Measurements from ENCODE around the gene ISLR.
A peak's percentile ranks its signal among the peaks of the same experiment; 100 is the strongest.

ISLR gene

DNA sequence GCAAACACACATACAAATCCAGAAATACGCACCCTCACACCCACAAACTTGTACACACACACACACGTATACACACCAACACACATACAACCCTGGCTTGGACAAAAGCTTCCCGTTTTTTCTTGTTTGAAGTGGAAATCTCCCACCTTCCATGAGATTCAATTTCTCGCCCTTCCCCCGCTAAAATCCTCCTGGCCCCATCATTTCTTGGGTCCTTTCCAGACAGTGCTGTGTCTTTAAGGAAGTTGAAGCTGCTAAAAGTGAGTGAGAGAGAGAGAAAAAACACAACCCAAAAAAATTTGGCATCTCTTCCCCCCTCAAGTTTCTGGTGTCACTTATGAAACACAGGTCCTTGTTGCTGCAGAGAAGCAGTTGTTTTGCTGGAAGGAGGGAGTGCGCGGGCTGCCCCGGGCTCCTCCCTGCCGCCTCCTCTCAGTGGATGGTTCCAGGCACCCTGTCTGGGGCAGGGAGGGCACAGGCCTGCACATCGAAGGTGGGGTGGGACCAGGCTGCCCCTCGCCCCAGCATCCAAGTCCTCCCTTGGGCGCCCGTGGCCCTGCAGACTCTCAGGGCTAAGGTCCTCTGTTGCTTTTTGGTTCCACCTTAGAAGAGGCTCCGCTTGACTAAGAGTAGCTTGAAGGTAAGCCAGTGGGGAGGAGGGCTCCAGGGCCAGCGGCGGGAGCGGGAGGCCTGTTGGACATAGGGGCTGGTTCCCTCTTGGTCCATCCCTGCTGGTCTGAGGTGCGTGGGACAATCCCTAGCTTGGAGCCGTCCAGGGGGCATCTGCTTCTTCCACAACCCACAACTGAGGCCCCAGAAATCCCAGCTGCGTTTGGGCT is at the start of gene ISLR:
Gene ISLR, plus strand, starts transcription at position 331 of the 839 bp plus-strand sequence. CDS start 1,149 bp downstream, outside the sequence.
- no peak for DNase-seq (ENCODE audit: low read depth in 2 of 2)

DNA sequence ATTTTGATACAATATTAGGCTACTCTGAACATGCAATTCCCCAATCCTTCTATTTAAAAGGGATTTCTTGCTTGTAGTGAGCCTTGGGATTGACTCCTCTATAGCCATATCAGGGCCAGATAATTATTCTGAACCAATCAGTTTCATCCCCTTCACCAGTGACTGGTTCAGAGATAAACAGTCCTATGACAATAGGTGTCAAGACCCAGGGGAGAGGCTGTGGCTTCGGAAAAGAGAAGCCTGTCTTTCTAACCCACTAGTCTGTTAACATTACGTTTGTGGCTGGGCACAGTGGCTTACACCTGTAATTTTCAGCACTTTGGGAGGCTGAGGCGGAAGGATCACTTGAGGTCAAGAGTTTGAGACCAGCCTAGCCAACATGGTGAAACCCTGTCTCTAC is 49.3 kb upstream of the ISLR start:
- no peak for DNase-seq (ENCODE audit: low read depth in 2 of 2)

DNA sequence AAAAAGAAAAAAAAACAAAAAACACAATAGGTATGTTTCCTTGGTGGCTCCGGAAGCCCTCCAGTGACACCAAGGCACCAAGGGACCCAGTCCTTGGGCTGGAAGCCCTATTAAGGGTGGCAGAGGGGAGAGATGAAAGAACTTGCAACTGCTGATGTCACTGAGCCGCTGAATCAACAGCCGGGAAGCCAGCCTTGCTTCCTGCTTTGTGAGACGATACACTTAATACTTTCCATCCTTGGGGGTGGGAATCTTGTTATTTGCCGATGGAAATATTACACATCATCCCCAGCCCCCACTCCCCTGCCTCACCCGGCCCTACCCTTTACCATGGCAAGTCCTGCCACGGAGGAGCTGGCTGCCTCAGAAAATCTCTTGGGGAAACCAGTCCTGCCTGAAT is 48.8 kb upstream of the ISLR start:
- DNase-seq (ENCODE audit: low read depth in 2 of 2): no peak

- DNase-seq (ENCODE audit: low read depth in 2 of 2): peak; percentile 63 to 67
Observed at GRCh38 chr15:74127255-74127953, 46.1 kb upstream of the ISLR start.

- DNase-seq (ENCODE audit: low read depth in 2 of 2): no peak
Observed at GRCh38 chr15:74127954-74128784, 45.3 kb upstream of the ISLR start.

GRCh38 chr15:74128785-74129585 is 44.5 kb upstream of the ISLR start:
- no peak for DNase-seq (ENCODE audit: low read depth in 2 of 2)

GRCh38 chr15:74129586-74130154 is 43.8 kb upstream of the ISLR start:
- no peak for DNase-seq (ENCODE audit: low read depth in 2 of 2)

- no peak for DNase-seq (ENCODE audit: low read depth in 2 of 2)
Observed at GRCh38 chr15:74130155-74130848, 43.2 kb upstream of the ISLR start, which contains the start of gene ISLR2. Gene ISLR2, plus strand, starts transcription at chr15:74130586. Its CDS starts 2,169 bp downstream, at chr15:74132755.

DNA sequence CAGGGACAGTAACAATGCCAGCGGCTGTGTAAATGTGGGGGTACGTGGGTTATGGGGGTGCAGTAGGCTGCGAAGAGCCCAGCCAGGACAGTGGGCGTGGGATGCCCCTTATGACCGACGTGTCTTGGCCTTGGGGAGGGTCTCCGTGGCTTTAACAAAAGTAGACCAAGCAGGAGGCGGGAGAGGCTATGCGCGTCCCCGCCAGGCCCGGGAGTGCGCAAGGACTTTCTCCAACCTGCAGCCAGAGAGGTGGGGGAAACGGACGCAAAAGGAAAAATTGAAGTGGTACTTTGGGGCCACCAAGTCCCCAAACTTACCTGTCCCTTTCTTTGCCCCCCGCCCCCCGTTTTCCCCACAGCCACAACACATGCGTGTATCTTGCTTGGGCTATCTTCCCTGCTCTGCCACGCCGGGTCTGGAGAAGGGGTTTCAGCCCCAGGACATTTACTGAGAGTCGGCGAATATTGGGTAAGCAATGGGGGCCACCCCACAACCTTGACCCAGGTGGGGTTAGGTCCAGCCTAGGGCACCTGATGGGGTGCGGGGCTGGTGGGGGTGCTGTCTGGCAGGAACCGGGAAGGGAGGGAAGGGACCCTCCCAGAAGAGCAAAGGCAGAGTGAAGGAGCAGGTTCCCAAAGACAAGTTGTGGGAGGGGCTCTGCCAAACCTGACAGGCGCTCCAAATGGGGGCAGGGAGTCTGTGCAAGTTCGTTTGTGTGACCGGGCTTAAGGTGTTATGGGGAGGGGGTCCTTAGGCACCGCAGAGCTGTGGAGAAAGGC is 42.5 kb upstream of the ISLR start:
- no peak for DNase-seq (ENCODE audit: low read depth in 2 of 2)

DNA sequence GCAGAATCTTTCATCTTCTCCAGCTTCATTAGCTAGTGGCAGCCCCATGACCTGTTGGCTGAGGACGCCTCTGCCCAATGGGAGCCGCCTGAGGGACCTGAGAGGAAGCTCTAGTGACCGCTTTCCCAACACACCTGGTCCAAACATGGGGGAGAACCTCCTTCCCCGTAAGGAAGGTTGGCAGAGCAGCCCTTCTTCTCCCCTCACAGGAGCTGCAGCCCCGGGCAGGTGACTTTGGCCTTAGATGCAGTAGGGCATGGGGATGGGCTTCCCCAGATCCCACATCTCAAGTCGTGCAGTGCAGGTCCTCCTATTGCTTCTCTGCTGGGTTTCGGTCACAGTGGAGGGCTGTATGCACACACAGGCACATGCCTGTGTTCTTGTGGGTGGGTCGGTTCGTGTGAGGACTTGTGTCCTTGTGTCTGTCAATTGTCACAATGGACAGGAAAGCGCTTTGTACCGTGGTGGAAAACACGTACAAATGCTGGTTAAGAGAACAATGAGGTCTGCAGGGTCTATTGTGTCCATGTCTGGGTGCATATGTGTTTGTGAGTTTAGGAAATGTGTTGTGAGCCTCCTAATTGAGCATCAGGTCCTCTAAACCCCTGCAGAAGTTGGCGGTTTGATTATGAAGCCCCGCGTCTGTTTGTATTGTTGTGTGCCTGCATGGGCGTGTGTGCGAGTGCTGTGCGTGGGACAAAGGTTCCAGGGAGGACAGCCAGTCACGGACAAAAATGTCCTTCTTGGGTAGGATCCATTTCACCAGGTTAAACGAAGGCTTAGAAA is 41.7 kb upstream of the ISLR start:
- no peak for DNase-seq (ENCODE audit: low read depth in 2 of 2)

DNA sequence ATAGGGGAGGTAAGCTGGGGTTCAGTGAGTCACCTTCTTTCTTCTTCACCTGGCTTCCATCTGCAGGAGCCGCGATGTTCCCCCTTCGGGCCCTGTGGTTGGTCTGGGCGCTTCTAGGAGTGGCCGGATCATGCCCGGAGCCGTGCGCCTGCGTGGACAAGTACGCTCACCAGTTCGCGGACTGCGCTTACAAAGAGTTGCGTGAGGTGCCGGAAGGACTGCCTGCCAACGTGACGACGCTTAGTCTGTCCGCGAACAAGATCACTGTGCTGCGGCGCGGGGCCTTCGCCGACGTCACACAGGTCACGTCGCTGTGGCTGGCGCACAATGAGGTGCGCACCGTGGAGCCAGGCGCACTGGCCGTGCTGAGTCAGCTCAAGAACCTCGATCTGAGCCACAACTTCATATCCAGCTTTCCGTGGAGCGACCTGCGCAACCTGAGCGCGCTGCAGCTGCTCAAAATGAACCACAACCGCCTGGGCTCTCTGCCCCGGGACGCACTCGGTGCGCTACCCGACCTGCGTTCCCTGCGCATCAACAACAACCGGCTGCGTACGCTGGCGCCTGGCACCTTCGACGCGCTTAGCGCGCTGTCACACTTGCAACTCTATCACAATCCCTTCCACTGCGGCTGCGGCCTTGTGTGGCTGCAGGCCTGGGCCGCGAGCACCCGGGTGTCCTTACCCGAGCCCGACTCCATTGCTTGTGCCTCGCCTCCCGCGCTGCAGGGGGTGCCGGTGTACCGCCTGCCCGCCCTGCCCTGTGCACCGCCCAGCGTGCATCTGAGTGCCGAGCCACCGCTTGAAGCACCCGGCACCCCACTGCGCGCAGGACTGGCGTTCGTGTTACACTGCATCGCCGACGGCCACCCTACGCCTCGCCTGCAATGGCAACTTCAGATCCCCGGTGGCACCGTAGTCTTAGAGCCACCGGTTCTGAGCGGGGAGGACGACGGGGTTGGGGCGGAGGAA is 40.5 kb upstream of the ISLR start:
- no peak for DNase-seq (ENCODE audit: low read depth in 2 of 2)

- DNase-seq (ENCODE audit: low read depth in 2 of 2): no peak
Observed at GRCh38 chr15:74133694-74134386, 39.7 kb upstream of the ISLR start.

DNA sequence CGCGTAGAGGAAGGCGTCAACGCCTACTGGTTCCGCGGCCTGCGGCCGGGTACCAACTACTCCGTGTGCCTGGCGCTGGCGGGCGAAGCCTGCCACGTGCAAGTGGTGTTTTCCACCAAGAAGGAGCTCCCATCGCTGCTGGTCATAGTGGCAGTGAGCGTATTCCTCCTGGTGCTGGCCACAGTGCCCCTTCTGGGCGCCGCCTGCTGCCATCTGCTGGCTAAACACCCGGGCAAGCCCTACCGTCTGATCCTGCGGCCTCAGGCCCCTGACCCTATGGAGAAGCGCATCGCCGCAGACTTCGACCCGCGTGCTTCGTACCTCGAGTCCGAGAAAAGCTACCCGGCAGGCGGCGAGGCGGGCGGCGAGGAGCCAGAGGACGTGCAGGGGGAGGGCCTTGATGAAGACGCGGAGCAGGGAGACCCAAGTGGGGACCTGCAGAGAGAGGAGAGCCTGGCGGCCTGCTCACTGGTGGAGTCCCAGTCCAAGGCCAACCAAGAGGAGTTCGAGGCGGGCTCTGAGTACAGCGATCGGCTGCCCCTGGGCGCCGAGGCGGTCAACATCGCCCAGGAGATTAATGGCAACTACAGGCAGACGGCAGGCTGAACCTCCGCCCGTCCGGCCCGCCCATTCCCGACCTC is 39.0 kb upstream of the ISLR start:
- DNase-seq (ENCODE audit: low read depth in 2 of 2): no peak

DNA sequence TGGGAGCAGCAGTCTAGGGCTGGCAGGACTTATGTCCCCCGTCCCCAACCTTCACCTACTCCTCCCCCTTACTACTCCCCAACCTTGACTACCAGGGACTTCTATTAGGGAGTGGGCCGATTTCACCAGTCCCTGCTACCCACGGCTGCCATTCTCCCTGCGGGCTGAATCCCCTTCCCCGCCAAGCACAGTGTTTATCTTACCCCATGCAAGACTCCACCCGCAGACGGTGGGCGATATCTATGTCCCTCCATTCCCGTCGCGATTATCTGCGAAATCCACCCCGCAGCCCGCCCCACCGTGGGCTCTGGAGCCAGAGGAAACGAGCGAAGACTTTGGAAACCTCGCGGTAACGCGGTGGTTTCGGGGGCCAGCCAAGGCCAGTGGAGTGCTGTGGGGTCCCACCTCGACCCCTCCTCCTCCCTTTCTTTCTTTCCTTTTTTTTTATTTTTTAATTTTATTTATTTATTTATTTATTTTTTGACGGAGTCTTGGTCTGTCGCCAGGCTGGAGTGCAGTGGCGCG is 38.4 kb upstream of the ISLR start:
- DNase-seq (ENCODE audit: low read depth in 2 of 2): no peak

GRCh38 chr15:74136540-74136813 is 37.0 kb upstream of the ISLR start:
- no peak for DNase-seq (ENCODE audit: low read depth in 2 of 2)

- DNase-seq (ENCODE audit: low read depth in 2 of 2): no peak
Observed at GRCh38 chr15:74136814-74137536, 36.5 kb upstream of the ISLR start.
